IMR-90 (cell line): ENCODE data around the gene NEURL1B. TPM values are rescaled to one million over a fixed set of nuclear protein-coding genes. Genes with fewer than 3 reads are reported as not detected.

Experiments
- ATAC-seq: fragments of 200-7000 bp; cut with Tn5 transposase; 2 replicates; pipeline ENCODE4 v1.9.1; 2020; ENCODE audit warnings: low read depth, mild to moderate bottlenecking, moderate library complexity
- BruUV-seq: library from RNA; stranded (reverse); fragments of 400-500 nt; replicated peaks from 2 replicates; lab custom pipeline; 2021; lab: Mats Ljungman, UMichigan
- CTCF ChIA-PET: fragments of 300-600 bp; formaldehyde crosslinking; extraction: SDS; loops from one replicate; lab custom pipeline; 2021; ENCODE audit warnings: antibody characterized with exemption; lab: Yijun Ruan, JAX
- POLR2A ChIA-PET: fragments of 300-600 bp; sonication (Branson Sonifier 250); formaldehyde crosslinking; loops from one replicate; lab custom pipeline; 2022; ENCODE audit warnings: antibody characterized with exemption; ENCODE audit not compliant: unreplicated experiment; lab: Charles Lee
- DNase-seq: peaks from one replicate; pipeline ENCODE4 v3.0.0; 2013
- H2AFZ ChIP-seq: replicated peaks from 2 replicates; pipeline ENCODE3; 2013; ENCODE audit warnings: low read length, mild to moderate bottlenecking; ENCODE audit not compliant: poor library complexity
- H2AK5ac ChIP-seq: 2 replicates; pipeline ENCODE4 v1.6.1; 2013; ENCODE audit warnings: low read depth, low read length, inconsistent platforms
- H2AK9ac ChIP-seq: replicated peaks from 2 replicates; pipeline ENCODE3; 2013; ENCODE audit warnings: mild to moderate bottlenecking, low read depth, low read length, moderate library complexity; ENCODE audit not compliant: poor library complexity
- H2BK120ac ChIP-seq: 2 replicates; pipeline ENCODE4 v1.6.1; 2013; ENCODE audit warnings: low read depth, low read length, inconsistent platforms
- H2BK15ac ChIP-seq: 3 replicates; pipeline ENCODE4 v1.6.1; 2013; ENCODE audit warnings: low read depth, low read length, inconsistent platforms
- H2BK20ac ChIP-seq: 2 replicates; pipeline ENCODE4 v1.6.1; 2013; ENCODE audit warnings: low read depth, mild to moderate bottlenecking, inconsistent platforms, low read length, moderate library complexity
- H2BK5ac ChIP-seq: 2 replicates; pipeline ENCODE4 v1.6.1; 2013; ENCODE audit warnings: mild to moderate bottlenecking, low read depth, low read length, inconsistent platforms; ENCODE audit not compliant: poor library complexity, severe bottlenecking
- H3K14ac ChIP-seq: replicated peaks from 2 replicates; pipeline ENCODE4 v1.6.1; 2013; ENCODE audit warnings: low read depth, low read length, inconsistent platforms
- H3K18ac ChIP-seq: 2 replicates; pipeline ENCODE4 v1.6.1; 2013; ENCODE audit warnings: low read depth, low read length, control low read depth
- H3K23ac ChIP-seq: 2 replicates; pipeline ENCODE4 v1.6.1; 2013; ENCODE audit warnings: low read depth, low read length, inconsistent platforms
- H3K27ac ChIP-seq: 2 replicates; pipeline ENCODE4 v1.5.1; 2013; ENCODE audit warnings: mild to moderate bottlenecking, control low read depth, low read length; ENCODE audit not compliant: insufficient read depth
- H3K27me3 ChIP-seq: 2 replicates; pipeline ENCODE4 v1.6.1; 2013; ENCODE audit warnings: low read length; ENCODE audit not compliant: control insufficient read depth, insufficient read depth
- H3K36me3 ChIP-seq: 2 replicates; pipeline ENCODE4 v1.6.1; 2013; ENCODE audit warnings: low read length, mixed read lengths; ENCODE audit not compliant: control insufficient read depth, insufficient read depth
- H3K4ac ChIP-seq: 2 replicates; pipeline ENCODE4 v1.6.1; 2013; ENCODE audit warnings: low read depth, low read length, inconsistent platforms
- H3K4me1 ChIP-seq: 2 replicates; pipeline ENCODE4 v1.6.1; 2013; ENCODE audit warnings: low read length, mixed read lengths; ENCODE audit not compliant: control insufficient read depth, insufficient read depth
- H3K4me2 ChIP-seq: 2 replicates; pipeline ENCODE4 v1.6.1; 2013; ENCODE audit warnings: low read depth, mild to moderate bottlenecking, control low read depth, low read length, moderate library complexity
- H3K4me3 ChIP-seq: 2 replicates; pipeline ENCODE4 v1.5.1; 2013; ENCODE audit warnings: low read depth, mild to moderate bottlenecking, control low read depth, low read length, moderate library complexity; ENCODE audit not compliant: insufficient read depth
- H3K56ac ChIP-seq: 2 replicates; pipeline ENCODE4 v1.6.1; 2013; ENCODE audit warnings: low read length, inconsistent platforms; ENCODE audit not compliant: insufficient read depth; ENCODE audit errors: extremely low read depth
- H3K79me1 ChIP-seq, 2 experiments: 2 replicates each; pipeline ENCODE4 v1.6.1; 2013; ENCODE audit warnings: low read length in 2 of 2, inconsistent platforms in 1 of 2, low read depth in 1 of 2
- H3K9ac ChIP-seq: 2 replicates; pipeline ENCODE4 v1.6.1; 2013; ENCODE audit warnings: low read depth, low read length, control low read depth
- H3K9me1 ChIP-seq: 2 replicates; pipeline ENCODE4 v1.6.1; 2013; ENCODE audit warnings: low read length, inconsistent platforms; ENCODE audit not compliant: insufficient read depth
- H3K9me3 ChIP-seq: 2 replicates; pipeline ENCODE4 v1.6.1; 2013; ENCODE audit warnings: low read length; ENCODE audit not compliant: control insufficient read depth, insufficient read depth
- H4K20me1 ChIP-seq: 2 replicates; pipeline ENCODE4 v1.6.1; 2013; ENCODE audit warnings: low read length, inconsistent platforms; ENCODE audit not compliant: insufficient read depth
- H4K5ac ChIP-seq: 2 replicates; pipeline ENCODE4 v1.6.1; 2013; ENCODE audit warnings: mild to moderate bottlenecking, low read depth, low read length, control low read depth
- H4K8ac ChIP-seq, 2 experiments: 2 replicates each; pipeline ENCODE4 v1.6.1; 2013; ENCODE audit warnings: low read depth in 2 of 2, low read length in 2 of 2, control low read depth in 1 of 2, inconsistent platforms in 1 of 2
- H4K91ac ChIP-seq: 2 replicates; pipeline ENCODE4 v1.6.1; 2013; ENCODE audit warnings: low read depth, low read length, inconsistent platforms; ENCODE audit not compliant: insufficient read depth
- CEBPB ChIP-seq: IDR thresholded peaks from 2 replicates; pipeline ENCODE4 v1.6.1; 2012; ENCODE audit warnings: low read depth, low read length, improper control_type of control experiment
- CHD1 ChIP-seq: IDR thresholded peaks from 2 replicates; pipeline ENCODE4 v1.6.1; 2012; ENCODE audit warnings: low read depth, low read length, improper control_type of control experiment
- CTCF ChIP-seq: conservative IDR thresholded peaks from 2 replicates; pipeline ENCODE4 v1.5.1; 2012; ENCODE audit warnings: mild to moderate bottlenecking, low read depth, low read length, improper control_type of control experiment
- ELK1 ChIP-seq: fragments of 150-350 bp; IDR thresholded peaks from 2 replicates; pipeline ENCODE4 v1.6.1; 2016; ENCODE audit warnings: low read depth, mild to moderate bottlenecking, low read length, moderate library complexity, borderline replicate concordance
- FOS ChIP-seq: fragments of 150-350 bp; IDR thresholded peaks from 2 replicates; pipeline ENCODE4 v1.6.1; 2016; ENCODE audit warnings: low read depth, low read length
- MAFK ChIP-seq: IDR thresholded peaks from 2 replicates; pipeline ENCODE4 v1.6.1; 2012; ENCODE audit warnings: low read depth, low read length, improper control_type of control experiment
- MXI1 ChIP-seq: IDR thresholded peaks from 2 replicates; pipeline ENCODE4 v1.6.1; 2012; ENCODE audit warnings: low read depth, mild to moderate bottlenecking, low read length, moderate library complexity, borderline replicate concordance
- NFE2L2 ChIP-seq: fragments of 150-350 bp; IDR thresholded peaks from 2 replicates; pipeline ENCODE4 v1.6.1; 2016; ENCODE audit warnings: low read depth, mild to moderate bottlenecking, low read length
- POLR2A ChIP-seq: IDR thresholded peaks from 2 replicates; pipeline ENCODE4 v1.6.1; 2012; ENCODE audit warnings: mild to moderate bottlenecking, low read depth, low read length
- SMC3 ChIP-seq: fragments of 150-350 bp; IDR thresholded peaks from 2 replicates; pipeline ENCODE4 v1.6.1; 2016; ENCODE audit warnings: low read depth, mild to moderate bottlenecking, antibody characterized with exemption, low read length, moderate library complexity
- WGBS, 2 experiments: methylation state at CpG; one replicate each; pipeline versions ENCODE4 v1.1.5 to v1.1.7; 2013; ENCODE audit warnings: missing lambda C conversion rate in 2 of 2; ENCODE audit not compliant: insufficient read length in 1 of 2; ENCODE audit errors: extremely low coverage in 2 of 2; 5-methylcytosine and 5-hydroxymethylcytosine counted together
- dilution Hi-C: fragments of 300-500 bp; cut with HindIII; formaldehyde crosslinking; loops from one replicate; pipeline ENCODE4 v1.14.3; 2018; ENCODE audit warnings: low sequenced_read_pairs; ENCODE audit not compliant: unreplicated experiment
- in situ Hi-C: fragments of 300-500 bp; cut with MboI; formaldehyde crosslinking; loops from 3 replicates; pipeline ENCODE4 v1.14.3; 2019; ENCODE audit warnings: low sequenced_read_pairs, inconsistent platforms, mixed read lengths
- intact Hi-C: fragments of 100-400 bp; cut with micrococcal nuclease; formaldehyde crosslinking; loops from 2 replicates; pipeline ENCODE4 v1.10.0; 2022
- polyA plus RNA-seq, 3 experiments: library from polyadenylated mRNA; depleted of rRNA; stranded (reverse); fragments of >200 nt; gene quantifications; 2 replicates each; pipeline ENCODE4 v1.2.3, GENCODE V29; 2012; ENCODE audit warnings: low replicate concordance in 1 of 3
- total RNA-seq: library from RNA; depleted of rRNA; stranded (reverse); fragments of >200 nt; gene quantifications from 2 replicates; pipeline ENCODE4 v1.2.3, GENCODE V29; 2012

NEURL1B gene
- total and polyA plus RNA-seq, 2 of the 4 experiments (the other 2 are of a cell fraction) = 1.8 to 2.8 TPM

- no peak for ATAC-seq
- H3K14ac ChIP-seq = no peak overlapping the region
- no TSS peak for BruUV-seq
- H3K27me3 ChIP-seq = no peaks in the 10 kb centered on the region
- no peaks in the 10 kb centered on the region for H3K9me3 ChIP-seq
- no peak overlapping the region for H2BK5ac ChIP-seq
- peak overlapping the region; percentile 76 for H2AK9ac ChIP-seq
- ChIA-PET CTCF (interaction anchor here (0.6 to 1.8 kb wide), 17 partner anchors 11 to 266 kb away, joined by 3 to 25 read pairs (median 4); partner anchors contain the start of gene DUSP1), POLR2A (interaction anchor here (1.1 to 1.5 kb wide), 2 partner anchors 52 to 55 kb away, joined by 3 to 13 read pairs; no protein-coding TSS in a partner anchor)
- 0 out of 2 replicates have a peak overlapping the region, but pooled peaks have one; percentile 78 for H4K91ac ChIP-seq
- no peak overlapping the region for H3K4me3 ChIP-seq
- H3K4ac ChIP-seq = peak overlapping the region; percentile 71; the same call in 1 of the 2 replicates
- H2BK15ac ChIP-seq = peak overlapping the region; percentile 98; the same call in 1 of the 3 replicates
- H3K18ac ChIP-seq = no peak overlapping the region
- no peak for DNase-seq
- WGBS, 2 experiments = 44% methylated on average over 3 of the region's 9 CpGs; no CpG with 5 or more reads in 1 of the 2 experiments
- TF ChIP-seq MXI1 (no peak), SMC3 (no peak), FOS (no peak), ELK1 (no peak), NFE2L2 (no peak), CEBPB (no peak), MAFK (no peak), POLR2A (no peak), CHD1 (no peak), CTCF (no peak)
- dilution Hi-C loops (no loop called here), intact Hi-C loops (loop anchor here (1.0 to 10.0 kb wide), 4 partner anchors 121 to 343 kb away; partner anchors contain the start of genes CREBRF and ERGIC1), in situ Hi-C loops (loop anchor here (25.0 kb wide), 1 partner anchor 873 kb away; no protein-coding TSS in a partner anchor)
- peak overlapping the region; percentile 60; the same call in 1 of the 2 replicates for H2BK20ac ChIP-seq
- H2BK120ac ChIP-seq = peak overlapping the region; percentile 79
- peaks cover 6% of the 10 kb centered on the region; the same call in 1 of the 2 replicates for H3K9me1 ChIP-seq
- peaks cover 6% of the 10 kb centered on the region for H3K4me1 ChIP-seq
- H3K56ac ChIP-seq = no peak overlapping the region
- no peak overlapping the region for H3K4me2 ChIP-seq
- H4K20me1 ChIP-seq = no peaks in the 10 kb centered on the region
- peak overlapping the region; percentile 51 to 67; a peak in 3 of 4 replicates for H4K8ac ChIP-seq
- H3K36me3 ChIP-seq = no peaks in the 10 kb centered on the region
- H2AK5ac ChIP-seq = peak overlapping the region; percentile 96
- H2AFZ ChIP-seq = no peak overlapping the region
- H3K23ac ChIP-seq = no peak overlapping the region
- H3K27ac ChIP-seq = no peak overlapping the region
- no peak overlapping the region for H4K5ac ChIP-seq
- H3K79me1 ChIP-seq = peaks cover 0 to 5% of the 10 kb centered on the region in 2 experiments; a peak in 2 of 4 replicates
- no peak overlapping the region for H3K9ac ChIP-seq
Observed at GRCh38 chr5:172713809-172714490, 72.9 kb downstream of the NEURL1B start.
